ENCODE results near the gene VTI1B. TPM values are rescaled to one million over a fixed set of nuclear protein-coding genes. Genes with fewer than 3 reads are reported as not detected.

Gene VTI1B
- total RNA-seq, 1 donor from 2014 or later = 92.0 TPM

DNA sequence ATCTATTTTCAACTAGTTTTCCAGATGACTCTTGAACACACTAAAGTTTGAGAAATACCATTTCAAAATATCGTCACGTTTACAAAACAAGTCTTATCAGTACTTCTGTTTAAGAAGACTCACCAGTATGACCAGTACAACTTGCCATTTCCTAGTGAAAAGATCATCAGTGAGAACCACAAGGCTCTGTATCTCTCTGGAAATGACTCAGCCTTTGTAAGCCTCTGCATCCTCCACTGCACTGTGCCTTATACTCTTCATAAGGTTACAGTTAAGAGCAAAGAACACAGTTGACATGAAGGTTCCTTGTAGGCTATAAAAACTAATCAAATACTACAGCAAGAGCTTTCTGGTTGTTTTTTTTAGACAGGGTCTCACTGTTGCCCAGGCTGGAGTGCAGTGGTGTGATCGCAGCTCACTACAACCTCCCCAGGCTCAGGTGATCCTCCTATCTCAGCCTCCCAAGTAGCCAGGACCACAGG is 5.7 kb upstream of the VTI1B start:
- Histone ChIP-seq H3K4me3 (ENCODE audit: insufficient read depth, low read depth, low read length) (no peak overlapping the region), H3K9me3 (ENCODE audit: insufficient read depth, low read depth, low read length) (no peaks in the 10 kb centered on the region), H2AFZ (ENCODE audit: low read depth, low read length) (no peak overlapping the region), H3K27ac (ENCODE audit: low read depth, low read length) (peak overlapping the region; percentile 29), H3K27me3 (ENCODE audit: insufficient read depth, low read length) (no peaks in the 10 kb centered on the region), H3K4me1 (ENCODE audit: insufficient read depth, low read length) (peaks cover 4% of the 10 kb centered on the region), H4K20me1 (ENCODE audit: insufficient read depth, low read length) (peaks cover 60% of the 10 kb centered on the region), H3K4me2 (ENCODE audit: low read length) (peak overlapping the region; percentile 12), H3K36me3 (ENCODE audit: insufficient read depth, low read length) (peaks cover 37% of the 10 kb centered on the region), H3K79me2 (ENCODE audit: insufficient read depth, low read length) (peaks cover 40% of the 10 kb centered on the region), H3K9ac (ENCODE audit: low read length) (no peak overlapping the region)
- TF ChIP-seq EZH2 (IDR thresholded peaks at IDR 0.05; ENCODE audit: insufficient read depth, low read length) = no peak
- TF ChIP-seq, protein P1, sequence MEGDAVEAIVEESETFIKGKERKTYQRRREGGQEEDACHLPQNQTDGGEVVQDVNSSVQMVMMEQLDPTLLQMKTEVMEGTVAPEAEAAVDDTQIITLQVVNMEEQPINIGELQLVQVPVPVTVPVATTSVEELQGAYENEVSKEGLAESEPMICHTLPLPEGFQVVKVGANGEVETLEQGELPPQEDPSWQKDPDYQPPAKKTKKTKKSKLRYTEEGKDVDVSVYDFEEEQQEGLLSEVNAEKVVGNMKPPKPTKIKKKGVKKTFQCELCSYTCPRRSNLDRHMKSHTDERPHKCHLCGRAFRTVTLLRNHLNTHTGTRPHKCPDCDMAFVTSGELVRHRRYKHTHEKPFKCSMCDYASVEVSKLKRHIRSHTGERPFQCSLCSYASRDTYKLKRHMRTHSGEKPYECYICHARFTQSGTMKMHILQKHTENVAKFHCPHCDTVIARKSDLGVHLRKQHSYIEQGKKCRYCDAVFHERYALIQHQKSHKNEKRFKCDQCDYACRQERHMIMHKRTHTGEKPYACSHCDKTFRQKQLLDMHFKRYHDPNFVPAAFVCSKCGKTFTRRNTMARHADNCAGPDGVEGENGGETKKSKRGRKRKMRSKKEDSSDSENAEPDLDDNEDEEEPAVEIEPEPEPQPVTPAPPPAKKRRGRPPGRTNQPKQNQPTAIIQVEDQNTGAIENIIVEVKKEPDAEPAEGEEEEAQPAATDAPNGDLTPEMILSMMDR (IDR thresholded peaks at IDR 0.05; ENCODE audit: insufficient read depth, low read depth, low read length) = no peak
- DNase-seq (ENCODE audit: low read depth) = peak; percentile 85
- peaks cover 9% of the 10 kb centered on the region for H3K4me1 Mint-ChIP-seq (ENCODE audit: low read depth, unreplicated experiment)
- FAIRE-seq = peak; percentile 96
- H3K36me3 Mint-ChIP-seq (ENCODE audit: low read depth, unreplicated experiment) = peaks cover 16% of the 10 kb centered on the region
- H3K4me3 Mint-ChIP-seq (ENCODE audit: unreplicated experiment) = no peak overlapping the region
- H3K9me3 Mint-ChIP-seq (ENCODE audit: unreplicated experiment) = no peaks in the 10 kb centered on the region
- no peaks in the 10 kb centered on the region for H3K27me3 Mint-ChIP-seq (ENCODE audit: low read depth, unreplicated experiment)
- H3K27ac Mint-ChIP-seq (ENCODE audit: unreplicated experiment) = peak overlapping the region; percentile 62

DNA sequence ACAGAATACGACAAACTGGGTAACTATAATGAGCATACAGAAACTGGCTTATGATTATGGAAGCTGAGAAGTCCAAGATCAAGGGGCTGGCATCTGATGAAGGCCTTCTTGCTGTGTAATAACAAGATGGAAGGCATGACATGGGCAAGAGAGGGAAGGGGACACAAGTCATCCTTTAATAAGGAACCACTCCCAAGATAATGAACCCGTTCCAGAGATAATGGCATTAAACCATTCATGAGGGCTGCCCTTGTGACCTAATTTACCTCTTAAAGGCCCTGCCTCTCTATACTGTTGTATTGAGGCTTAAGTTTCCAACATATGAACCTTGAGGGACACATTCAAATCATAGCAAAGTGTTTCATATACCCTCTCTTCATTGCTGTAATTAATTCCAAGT is 4.6 kb upstream of the VTI1B start:
- Histone ChIP-seq H3K4me3 (ENCODE audit: insufficient read depth, low read depth, low read length) (no peak overlapping the region), H3K79me2 (ENCODE audit: insufficient read depth, low read length) (peaks cover 41% of the 10 kb centered on the region), H3K9me3 (ENCODE audit: insufficient read depth, low read depth, low read length) (no peaks in the 10 kb centered on the region), H3K4me2 (ENCODE audit: low read length) (no peak overlapping the region), H3K36me3 (ENCODE audit: insufficient read depth, low read length) (peaks cover 27% of the 10 kb centered on the region), H4K20me1 (ENCODE audit: insufficient read depth, low read length) (peaks cover 54% of the 10 kb centered on the region), H3K27ac (ENCODE audit: low read depth, low read length) (no peak overlapping the region), H3K27me3 (ENCODE audit: insufficient read depth, low read length) (no peaks in the 10 kb centered on the region), H3K4me1 (ENCODE audit: insufficient read depth, low read length) (peaks cover 6% of the 10 kb centered on the region), H3K9ac (ENCODE audit: low read length) (no peak overlapping the region), H2AFZ (ENCODE audit: low read depth, low read length) (no peak overlapping the region)
- TF ChIP-seq, protein P1 (IDR thresholded peaks at IDR 0.05; ENCODE audit: insufficient read depth, low read depth, low read length) = no peak
- TF ChIP-seq EZH2 (IDR thresholded peaks at IDR 0.05; ENCODE audit: insufficient read depth, low read length) = no peak
- Mint-ChIP-seq H3K4me1 (ENCODE audit: low read depth, unreplicated experiment) (peaks cover 9% of the 10 kb centered on the region), H3K9me3 (ENCODE audit: unreplicated experiment) (no peaks in the 10 kb centered on the region), H3K4me3 (ENCODE audit: unreplicated experiment) (no peak overlapping the region), H3K27ac (ENCODE audit: unreplicated experiment) (no peak overlapping the region), H3K27me3 (ENCODE audit: low read depth, unreplicated experiment) (no peaks in the 10 kb centered on the region), H3K36me3 (ENCODE audit: low read depth, unreplicated experiment) (peaks cover 13% of the 10 kb centered on the region)
- no peak for DNase-seq (ENCODE audit: low read depth)
- no peak for FAIRE-seq

- Histone ChIP-seq H2AFZ (ENCODE audit: low read depth, low read length) (peak overlapping the region; percentile 94), H3K36me3 (ENCODE audit: insufficient read depth, low read length) (peaks cover 12% of the 10 kb centered on the region)
- no peaks in the 10 kb centered on the region for H3K9me3 Mint-ChIP-seq (ENCODE audit: unreplicated experiment)
Observed at GRCh38 chr14:67675219-67675582, 769 bp upstream of the VTI1B start.

More at GRCh38 chr14:67675219-67675582, 769 bp upstream of the VTI1B start:
- peaks cover 1% of the 10 kb centered on the region for H3K36me3 Mint-ChIP-seq (ENCODE audit: low read depth, unreplicated experiment)
- peak overlapping the region; percentile 93 for H3K4me3 ChIP-seq (ENCODE audit: insufficient read depth, low read depth, low read length)
- TF ChIP-seq, protein P1 (IDR thresholded peaks at IDR 0.05; ENCODE audit: insufficient read depth, low read depth, low read length) = no peak
- no peak for TF ChIP-seq EZH2 (IDR thresholded peaks at IDR 0.05; ENCODE audit: insufficient read depth, low read length)
- peaks cover 17% of the 10 kb centered on the region for H3K4me1 Mint-ChIP-seq (ENCODE audit: low read depth, unreplicated experiment)
- no peaks in the 10 kb centered on the region for H3K9me3 ChIP-seq (ENCODE audit: insufficient read depth, low read depth, low read length)
- H4K20me1 ChIP-seq (ENCODE audit: insufficient read depth, low read length) = peaks cover 56% of the 10 kb centered on the region
- H3K4me3 Mint-ChIP-seq (ENCODE audit: unreplicated experiment) = peak overlapping the region; percentile 90
- peak overlapping the region; percentile 99 for H3K27ac ChIP-seq (ENCODE audit: low read depth, low read length)
- no peak for DNase-seq (ENCODE audit: low read depth)
- no peak for FAIRE-seq
- peaks cover 60% of the 10 kb centered on the region for H3K79me2 ChIP-seq (ENCODE audit: insufficient read depth, low read length)
- H3K27me3 Mint-ChIP-seq (ENCODE audit: low read depth, unreplicated experiment) = no peaks in the 10 kb centered on the region
- H3K4me2 ChIP-seq (ENCODE audit: low read length) = peak overlapping the region; percentile 95
- peak overlapping the region; percentile 92 for H3K27ac Mint-ChIP-seq (ENCODE audit: unreplicated experiment)
- H3K9ac ChIP-seq (ENCODE audit: low read length) = peak overlapping the region; percentile 97
- H3K4me1 ChIP-seq (ENCODE audit: insufficient read depth, low read length) = peaks cover 17% of the 10 kb centered on the region
- no peaks in the 10 kb centered on the region for H3K27me3 ChIP-seq (ENCODE audit: insufficient read depth, low read length)

Measured in astrocyte (in vitro differentiated cells and primary cell).